Stimulated activated CD8-positive, alpha-beta memory T cell treated with anti-CD3 and anti-CD28 coated beads, Interleukin-15, amount 100 ng/mL, for 4 hours (primary cell): ENCODE results near the gene NXN.
"Not testable (repeated sequence)": the region's sequence is repeated elsewhere in the genome, so short reads cannot be mapped to it uniquely, and the experiment has no call there.

Experiments used
- DNase-seq, 2 donors: peaks; one replicate each; pipeline ENCODE4 v3.0.0-alpha.2; 2020; ENCODE audit warnings: low read depth in 2 of 2

Gene NXN

GRCh38 chr17:979212-979538 lies 401 bp downstream of the NXN start:
- DNase-seq = no peak

DNA sequence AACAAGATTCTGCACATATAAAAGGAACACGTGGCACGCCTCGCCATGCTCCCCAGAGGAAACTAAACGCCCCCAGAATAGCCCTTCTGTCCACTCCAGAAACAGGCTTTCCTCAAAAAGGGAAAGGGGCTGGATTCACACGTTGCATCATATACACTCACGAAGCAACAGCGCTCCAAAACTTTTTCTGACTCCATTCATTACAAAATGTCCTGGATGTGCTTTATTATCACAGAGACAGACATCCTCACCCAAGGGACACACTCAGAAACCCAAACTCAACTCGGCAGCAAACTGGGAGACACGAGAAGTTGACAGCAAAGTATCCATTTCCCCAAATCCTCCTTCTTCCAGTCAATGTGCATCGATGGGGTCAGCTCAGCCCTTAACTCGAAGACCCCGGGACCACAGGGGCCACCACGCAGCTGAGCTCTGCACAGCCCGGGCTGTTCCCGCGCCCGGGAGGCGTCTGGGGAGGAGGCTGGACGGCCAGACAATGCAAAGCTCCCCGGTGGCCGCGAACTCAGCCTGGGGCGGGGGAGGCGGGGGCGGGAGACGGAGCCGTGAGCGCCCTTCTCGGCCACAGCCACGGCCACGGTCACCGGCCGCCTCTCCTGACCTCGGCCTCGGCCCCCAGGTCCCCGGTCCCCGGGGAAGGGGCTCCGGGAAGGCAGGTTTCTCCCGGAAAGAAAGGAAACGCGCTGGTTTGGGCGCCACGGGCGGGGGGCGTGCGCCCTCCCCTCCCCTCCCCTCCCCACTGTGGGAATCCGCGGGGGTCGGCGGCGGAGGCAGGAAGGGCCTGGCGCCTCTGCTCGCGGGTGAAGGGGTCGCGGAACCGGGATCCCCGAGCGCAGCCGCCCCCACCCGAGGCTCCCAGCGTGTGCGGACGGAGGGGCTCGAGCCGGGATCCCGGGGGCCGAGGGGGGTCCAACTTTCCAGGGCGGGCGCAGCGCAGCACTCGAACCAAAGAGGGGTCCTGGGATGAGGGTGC lies 1.2 kb downstream of the NXN start:
- no peak for DNase-seq

GRCh38 chr17:977166-977565 lies 2.4 kb downstream of the NXN start:
- no peak for DNase-seq

DNA sequence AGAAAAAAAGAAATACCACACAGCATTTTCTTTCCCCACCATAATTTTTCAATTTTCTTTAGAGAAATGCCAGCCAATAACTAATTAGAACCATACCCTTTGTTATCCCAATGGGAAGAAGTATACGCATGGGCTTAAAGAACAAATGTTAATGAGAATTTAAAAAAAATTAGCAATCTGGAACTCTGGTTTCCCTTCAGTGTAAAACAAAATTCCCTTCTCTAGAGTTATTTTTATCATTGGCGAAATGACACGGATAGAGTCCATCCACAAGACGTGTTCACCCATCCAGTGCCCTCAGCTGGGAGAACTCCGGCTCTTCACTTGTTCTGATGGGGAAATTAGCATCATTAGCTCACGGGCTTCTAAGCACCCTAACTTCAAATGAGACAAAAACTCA lies 3.3 kb downstream of the NXN start:
- DNase-seq = no peak

GRCh38 chr17:975371-975915 lies 4.1 kb downstream of the NXN start:
- no peak for DNase-seq

DNA sequence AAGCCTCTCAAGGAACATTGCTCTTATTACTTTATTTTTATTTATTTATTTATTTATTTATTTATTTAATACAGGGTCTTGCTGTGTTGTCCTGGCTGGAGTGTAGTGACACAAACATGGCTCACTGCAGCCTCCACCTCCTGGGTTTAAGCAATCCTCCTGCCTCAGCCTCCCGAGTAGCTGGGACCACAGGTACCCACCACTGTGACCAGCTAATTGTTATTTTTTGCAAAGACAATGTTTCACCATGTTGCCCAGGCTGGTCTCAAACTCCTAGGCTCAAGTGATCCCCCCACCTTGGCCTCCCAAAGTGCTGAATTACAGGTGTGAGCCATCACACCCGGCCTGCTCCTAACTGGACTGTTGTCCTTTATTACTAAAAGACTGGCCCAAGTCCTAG lies 4.8 kb downstream of the NXN start:
- DNase-seq = not testable (repeated sequence)

DNA sequence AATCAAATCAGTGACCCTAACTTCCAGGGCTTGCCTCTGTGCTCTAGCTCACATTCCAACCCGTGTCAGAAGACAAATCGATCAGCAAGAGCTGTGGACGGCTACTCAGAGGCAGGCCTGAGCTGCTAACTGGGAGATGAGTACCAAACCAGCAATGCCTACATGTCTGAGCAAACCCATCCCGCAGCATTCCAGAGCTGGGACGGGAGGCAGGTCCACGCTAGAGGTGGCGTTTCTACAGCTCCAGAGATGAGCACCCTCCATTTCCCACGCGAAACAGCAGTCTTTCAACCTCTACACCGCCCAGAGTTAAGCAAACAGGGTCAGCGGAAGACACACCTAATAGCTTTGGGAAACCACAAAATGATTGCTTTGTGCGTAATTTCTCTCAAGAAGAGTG lies 6.5 kb downstream of the NXN start:
- DNase-seq = no peak

DNA sequence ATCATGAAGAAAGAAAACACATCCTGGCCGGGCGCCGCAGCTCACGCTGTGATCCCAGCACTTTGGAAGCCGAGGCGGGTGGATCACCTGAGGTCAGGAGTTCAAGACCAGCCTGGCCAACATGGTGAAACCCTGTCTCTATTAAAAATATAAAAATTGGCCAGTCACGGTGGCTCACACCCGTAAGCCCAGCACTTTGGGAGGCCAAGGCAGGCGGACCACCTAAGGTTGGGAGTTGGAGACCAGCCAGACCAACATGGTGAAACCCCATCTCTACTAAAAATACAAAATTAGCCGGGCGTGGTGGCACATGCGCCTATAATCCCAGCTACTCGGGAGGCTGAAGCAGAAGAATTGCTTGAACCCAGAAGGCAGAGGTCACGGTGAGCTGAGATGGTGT lies 7.7 kb downstream of the NXN start:
- not testable (repeated sequence) for DNase-seq

DNA sequence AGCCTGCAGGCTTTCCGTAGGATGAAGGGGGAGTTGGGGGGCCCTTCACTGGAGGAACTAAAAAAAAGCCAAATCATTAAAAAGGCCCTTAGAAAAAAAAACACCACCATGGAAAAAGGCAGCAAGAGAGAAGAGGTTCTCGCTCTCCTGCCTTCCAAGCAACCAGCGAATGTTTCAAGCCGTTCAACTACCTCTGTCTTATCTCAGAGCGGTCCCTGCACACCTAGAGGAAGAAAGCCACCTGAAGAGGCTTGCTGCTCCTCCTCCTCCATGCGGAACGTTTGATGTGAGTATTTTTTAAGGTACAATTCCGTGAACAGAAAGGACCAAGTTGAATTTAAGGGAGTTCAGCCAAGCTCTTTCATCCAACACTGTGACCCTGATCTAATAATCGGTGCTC lies 9.2 kb downstream of the NXN start:
- DNase-seq = no peak

DNA sequence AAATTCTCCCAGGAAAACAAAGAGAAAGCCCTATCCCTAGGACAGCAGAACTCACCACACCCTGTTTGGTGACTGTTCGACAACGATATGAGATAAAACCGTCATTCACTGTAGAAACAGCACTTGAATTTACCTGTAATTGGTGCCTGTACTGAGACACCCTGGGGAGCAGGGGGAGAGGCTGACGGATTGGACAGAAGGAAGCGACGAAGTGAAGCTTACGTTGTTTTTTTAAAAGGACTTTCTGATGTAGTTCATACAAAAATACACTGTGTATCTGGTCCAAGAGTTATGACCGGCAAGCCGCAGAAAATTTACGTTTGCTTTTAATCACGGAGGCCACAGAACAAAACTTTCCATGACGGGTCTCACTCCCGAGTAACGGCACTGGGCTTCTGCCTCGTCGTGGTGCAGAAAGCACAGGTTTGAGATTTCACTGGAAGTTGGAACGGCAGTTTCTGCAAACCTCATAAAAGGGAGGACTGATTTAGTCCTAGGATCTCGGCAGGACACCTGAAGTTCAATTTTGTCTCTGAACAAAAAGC lies 9.7 kb downstream of the NXN start:
- DNase-seq = no peak

DNA sequence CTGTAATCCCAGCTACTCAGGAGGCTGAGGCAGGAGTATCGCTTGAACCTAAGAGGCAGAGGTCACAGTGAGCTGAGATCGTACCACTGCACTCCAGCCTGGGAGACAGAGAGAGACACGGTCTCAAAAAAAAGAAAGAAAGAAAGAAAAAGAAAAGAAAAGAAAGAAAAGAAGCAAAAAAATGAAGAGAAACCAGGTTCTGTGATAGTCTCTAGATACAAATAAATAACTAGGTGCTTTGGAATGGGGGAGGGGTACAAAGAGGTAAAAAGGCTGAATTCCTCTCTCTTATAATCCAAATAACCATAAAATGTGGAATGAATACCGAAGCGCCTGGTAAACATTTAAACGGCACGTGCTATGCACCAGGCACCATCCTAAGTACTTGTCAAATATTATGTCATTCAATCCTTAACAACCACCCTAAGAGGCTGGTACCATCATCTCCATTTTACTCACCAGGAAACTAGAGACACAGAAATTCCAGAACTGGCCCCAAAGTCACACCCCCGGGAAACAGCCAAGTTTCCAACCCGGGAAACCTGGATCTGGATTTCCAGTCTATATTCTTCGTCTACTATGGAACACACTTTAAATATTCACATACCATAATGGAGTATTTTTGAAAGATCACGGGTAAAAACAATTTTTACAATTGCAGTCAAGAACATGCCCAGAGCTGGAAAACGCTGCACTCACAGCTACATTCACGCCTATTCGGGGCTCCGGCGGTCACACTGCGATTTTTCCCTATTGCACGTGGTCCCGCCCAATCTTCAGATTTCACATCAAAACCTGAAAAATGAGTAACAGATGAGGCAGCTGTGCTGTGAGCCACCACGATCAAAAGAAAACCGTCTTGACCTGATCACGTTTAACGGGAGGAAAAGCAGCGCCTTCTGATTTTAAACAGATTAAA lies 10.5 kb downstream of the NXN start:
- no peak for DNase-seq

DNA sequence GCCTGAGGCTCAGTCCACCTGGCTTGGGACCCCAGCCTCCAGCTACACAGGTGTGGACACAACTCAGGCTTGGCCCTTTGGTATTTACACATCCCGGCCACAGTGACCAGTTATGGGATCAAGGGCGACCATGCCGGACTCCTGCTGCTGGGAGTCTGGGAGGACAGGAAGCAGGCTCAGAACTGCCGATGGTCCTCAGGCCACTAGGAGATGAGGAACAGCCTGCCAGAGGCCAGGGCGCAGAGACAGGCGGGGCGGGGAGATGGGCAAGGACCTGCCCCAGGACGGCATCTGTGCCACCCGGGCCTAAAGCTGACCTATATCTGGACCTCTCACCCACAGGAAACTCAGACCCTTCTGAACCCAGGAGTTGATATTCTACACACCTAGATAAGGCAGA lies 12.5 kb downstream of the NXN start:
- no peak for DNase-seq

DNA sequence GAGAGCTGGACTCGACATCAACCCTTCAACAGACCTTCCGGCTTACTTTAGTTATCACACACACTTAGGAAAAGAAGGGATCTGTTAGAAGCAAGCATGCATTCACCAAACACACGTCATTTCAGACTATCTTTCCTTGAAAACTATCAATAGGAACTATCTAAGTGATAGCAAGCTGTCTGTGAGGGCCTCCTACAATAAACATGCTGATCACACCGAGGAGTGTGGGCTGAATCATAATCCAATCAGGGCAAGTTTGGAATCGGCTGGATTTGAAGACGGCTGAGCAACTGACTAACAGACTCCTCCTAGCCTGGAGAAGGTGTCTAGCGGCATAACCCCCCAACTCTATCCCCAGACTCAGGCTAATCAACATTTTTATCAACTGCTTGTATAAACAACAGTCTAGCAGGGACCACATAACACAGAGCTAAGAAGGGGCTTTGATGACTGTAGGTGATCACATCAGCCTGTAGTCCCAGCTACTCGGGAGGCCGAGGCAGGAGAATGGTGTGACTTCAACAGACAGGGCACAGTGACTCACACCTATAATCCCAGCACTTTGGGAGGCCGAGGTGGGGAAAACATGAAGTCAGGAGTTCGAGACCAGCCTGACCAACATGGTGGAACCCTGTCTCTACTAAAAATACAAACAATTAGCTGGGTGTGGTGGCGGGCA lies 14.1 kb downstream of the NXN start:
- DNase-seq = no peak

GRCh38 chr17:964876-965275 lies 14.7 kb downstream of the NXN start:
- DNase-seq = no peak

DNA sequence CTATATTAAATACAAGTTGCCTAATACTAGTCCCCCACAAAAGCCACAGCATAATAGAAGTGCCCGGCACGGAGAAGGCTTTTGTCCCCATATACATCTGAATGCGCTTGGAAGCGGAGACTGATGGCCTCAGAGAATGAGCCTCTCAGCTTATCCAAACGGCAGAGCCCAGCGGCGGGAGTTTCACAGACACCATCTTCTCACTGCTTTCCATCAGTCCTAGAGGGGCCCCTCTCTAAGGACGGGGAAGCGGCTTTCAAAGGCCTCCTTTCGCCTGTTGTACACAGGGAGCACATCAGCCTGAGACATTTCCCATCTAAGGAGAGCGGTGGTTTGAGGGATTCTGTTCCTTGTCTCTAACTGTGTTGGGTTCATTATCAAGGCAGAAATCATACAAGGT lies 16.9 kb downstream of the NXN start:
- DNase-seq = no peak

GRCh38 chr17:962166-962565 lies 17.4 kb downstream of the NXN start:
- DNase-seq = no peak

DNA sequence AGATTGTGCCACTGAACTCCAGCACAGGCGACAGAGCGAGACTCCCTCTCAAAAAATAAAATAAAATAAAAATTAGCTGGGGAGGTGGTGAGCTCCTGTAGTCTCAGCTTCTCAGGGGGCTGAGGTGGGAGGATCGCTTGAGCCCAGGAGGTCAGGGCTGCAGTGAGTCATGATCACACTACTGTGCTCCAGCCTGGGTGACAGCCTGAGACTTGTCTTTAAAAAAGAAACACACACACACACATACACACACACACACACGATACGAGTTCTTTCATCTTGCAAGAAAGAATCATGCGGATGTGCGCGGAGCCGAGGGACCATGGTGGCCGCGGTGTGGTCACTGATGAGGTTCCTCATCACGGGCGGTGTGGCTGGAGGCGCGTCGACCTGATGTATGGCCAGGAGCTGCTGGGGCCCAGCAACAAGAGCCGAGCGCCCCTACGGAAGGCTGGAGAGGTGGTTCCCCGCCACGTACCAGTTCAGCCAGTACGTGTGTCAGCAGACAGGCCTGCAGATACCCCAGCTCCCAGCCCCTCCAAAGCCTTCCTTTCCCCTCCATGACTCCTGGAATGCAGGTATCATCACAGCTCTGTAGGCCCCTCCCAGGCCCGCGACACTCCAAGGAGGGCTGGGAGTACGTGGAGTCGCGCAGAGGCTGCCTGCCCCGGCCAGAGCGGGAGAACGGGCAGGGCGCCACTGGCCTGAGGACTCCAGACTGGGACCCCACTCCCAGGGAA lies 20.7 kb downstream of the NXN start:
- no peak for DNase-seq

DNA sequence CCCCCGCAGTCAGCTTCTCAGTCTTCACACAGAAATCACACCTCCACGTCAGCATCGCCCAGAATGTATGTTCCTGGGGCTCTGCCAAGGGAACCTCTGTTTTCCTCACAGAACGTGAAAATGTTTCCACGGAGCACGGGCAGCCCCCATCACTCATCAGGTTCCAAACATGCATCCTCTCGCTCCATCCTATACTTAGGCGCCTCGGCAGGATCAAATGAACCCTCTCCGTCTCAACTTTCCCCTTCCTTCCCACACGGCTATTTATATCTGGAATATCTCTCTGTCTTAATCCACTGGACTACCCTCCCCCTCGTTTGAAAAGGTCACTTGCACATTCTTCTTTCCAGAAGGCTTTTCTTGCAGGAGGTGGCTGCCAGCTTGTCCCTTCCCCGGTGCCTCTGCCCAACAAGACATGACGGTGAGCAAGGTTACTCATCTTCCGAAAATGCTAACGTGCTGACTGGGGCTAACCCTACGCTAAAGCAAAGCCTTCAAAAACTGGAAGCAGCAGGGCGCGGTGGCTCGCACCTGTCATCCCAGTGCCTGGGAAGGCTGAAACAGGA lies 21.6 kb downstream of the NXN start:
- no peak for DNase-seq

DNA sequence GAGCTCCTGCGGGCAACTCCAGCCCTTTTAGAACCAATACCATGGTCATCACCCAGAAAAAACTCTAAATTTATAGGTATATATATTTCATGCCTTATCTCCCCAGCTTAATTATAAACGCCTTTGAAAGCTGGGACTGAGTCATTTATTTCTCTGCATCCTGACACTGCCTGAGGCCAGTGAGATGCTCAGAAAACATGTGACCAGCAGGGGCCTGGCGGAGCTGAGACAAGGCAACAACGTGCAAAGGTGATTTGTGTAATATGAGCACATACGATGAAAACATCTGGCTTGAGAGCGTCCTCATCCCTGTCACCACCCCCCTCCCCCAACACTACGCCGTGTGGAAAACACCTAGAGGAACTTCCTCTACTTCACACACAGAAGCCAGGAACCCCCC lies 22.7 kb downstream of the NXN start:
- no peak for DNase-seq

- no peak for DNase-seq
Measured at GRCh38 chr17:954431-955164, 25.0 kb downstream of the NXN start.
